Erythroblast (primary cell): ENCODE results near the gene CDKN1B.

Experiments used
- GATA1 ChIP-seq: IDR thresholded peaks from 2 replicates; pipeline ENCODE4 v1.6.1; 2011; ENCODE audit warnings: low read depth, mild to moderate bottlenecking, control low read depth, low read length, moderate library complexity
- POLR2A ChIP-seq: IDR thresholded peaks from 2 replicates; pipeline ENCODE4 v1.6.1; 2011; ENCODE audit warnings: mild to moderate bottlenecking, low read length

- TF ChIP-seq POLR2A (no peak), GATA1 (no peak)
Measured at GRCh38 chr12:12704593-12705230, 12.5 kb upstream of the CDKN1B start.
